BJ (cell line): ENCODE measurements around the gene CHRNA7. TPM values are rescaled to one million over a fixed set of nuclear protein-coding genes. Genes with fewer than 3 reads are reported as not detected.
"Not testable (repeated sequence)": the region's sequence is repeated elsewhere in the genome, so short reads cannot be mapped to it uniquely, and the experiment has no call there.

ENCODE experiments used
- CTCF ChIA-PET: fragments of 350-600 bp; formaldehyde crosslinking; extraction: SDS; loops from one replicate; lab custom pipeline; 2021; ENCODE audit warnings: antibody characterized with exemption, inconsistent platforms; lab: Yijun Ruan, JAX
- POLR2A ChIA-PET: fragments of 300-600 bp; sonication (Branson Sonifier 250); formaldehyde crosslinking; extraction: SDS; loops from one replicate; lab custom pipeline; 2021; ENCODE audit warnings: antibody characterized with exemption; lab: Charles Lee
- DNase-seq: peaks from one replicate; pipeline ENCODE4 v3.0.0-alpha.2; 2011; ENCODE audit warnings: low read depth
- H3K27me3 ChIP-seq: 2 replicates; pipeline ENCODE4 v1.6.0; 2011; ENCODE audit warnings: low read length; ENCODE audit not compliant: control insufficient read depth, insufficient read depth
- H3K36me3 ChIP-seq: 2 replicates; pipeline ENCODE4 v1.5.1; 2011; ENCODE audit warnings: low read length; ENCODE audit not compliant: control insufficient read depth, insufficient read depth
- H3K4me3 ChIP-seq: 2 replicates; pipeline ENCODE4 v1.5.1; 2011; ENCODE audit warnings: low read depth, mild to moderate bottlenecking, control low read depth, low read length
- CTCF ChIP-seq: IDR thresholded peaks from 2 replicates; pipeline ENCODE4 v1.5.1; 2011; ENCODE audit warnings: low read depth, mild to moderate bottlenecking, control low read depth, inconsistent platforms, low read length, moderate library complexity; ENCODE audit not compliant: insufficient read depth
- polyA plus RNA-seq: library from polyadenylated mRNA; depleted of rRNA; stranded (reverse); fragments of >200 nt; gene quantifications from 2 replicates; pipeline ENCODE4 v1.2.3, GENCODE V29; 2011

CHRNA7 gene
- polyA plus RNA-seq, 1 experiment = 0.10 TPM

- ChIA-PET POLR2A (no interaction called here), CTCF (no interaction called here)
- no peaks in the 10 kb centered on the region for H3K36me3 ChIP-seq
- H3K27me3 ChIP-seq = no peaks in the 10 kb centered on the region
- H3K4me3 ChIP-seq = no peak overlapping the region
- DNase-seq = no peak
- no peak for TF ChIP-seq CTCF
Measured at GRCh38 chr15:32132859-32133258, 102.5 kb downstream of the CHRNA7 start.

GRCh38 chr15:32134842-32135241 lies 104.5 kb downstream of the CHRNA7 start:
- H3K27me3 ChIP-seq = no peaks in the 10 kb centered on the region
- H3K36me3 ChIP-seq = no peaks in the 10 kb centered on the region
- POLR2A ChIA-PET = no interaction called here
- no peak for TF ChIP-seq CTCF
- DNase-seq = no peak
- no peak overlapping the region for H3K4me3 ChIP-seq
- CTCF ChIA-PET = interaction anchor here (0.7 kb wide), 1 partner anchor 51 kb away, joined by 3 read pairs; no protein-coding TSS in a partner anchor

- no peak for TF ChIP-seq CTCF
- Histone ChIP-seq H3K27me3 (no peaks in the 10 kb centered on the region), H3K4me3 (no peak overlapping the region), H3K36me3 (no peaks in the 10 kb centered on the region)
- CTCF ChIA-PET = interaction anchor here (0.7 kb wide), 1 partner anchor 51 kb away, joined by 3 read pairs; no protein-coding TSS in a partner anchor
- POLR2A ChIA-PET = no interaction called here
- DNase-seq = no peak
Measured at GRCh38 chr15:32135335-32135734, 105.0 kb downstream of the CHRNA7 start.

GRCh38 chr15:32145512-32145911 lies 115.2 kb downstream of the CHRNA7 start:
- DNase-seq, H3K4me3 ChIP-seq, H3K36me3 ChIP-seq, H3K27me3 ChIP-seq, POLR2A ChIA-PET, CTCF ChIA-PET: not testable (repeated sequence)

- H3K36me3 ChIP-seq = no peaks in the 10 kb centered on the region
- DNase-seq = no peak
- no peak overlapping the region for H3K4me3 ChIP-seq
- CTCF ChIA-PET = no interaction called here
- H3K27me3 ChIP-seq = no peaks in the 10 kb centered on the region
- TF ChIP-seq CTCF = no peak
- POLR2A ChIA-PET = no interaction called here
Measured at GRCh38 chr15:32148833-32149555, 118.7 kb downstream of the CHRNA7 start.

- Histone ChIP-seq H3K4me3 (no peak overlapping the region), H3K27me3 (no peaks in the 10 kb centered on the region), H3K36me3 (no peaks in the 10 kb centered on the region)
- no peak for DNase-seq
- no peak for TF ChIP-seq CTCF
- ChIA-PET POLR2A (no interaction called here), CTCF (no interaction called here)
Measured at GRCh38 chr15:32152574-32152973, 122.3 kb downstream of the CHRNA7 start.

GRCh38 chr15:32153868-32154623 lies 123.7 kb downstream of the CHRNA7 start:
- H3K36me3 ChIP-seq, H3K4me3 ChIP-seq, H3K27me3 ChIP-seq, CTCF ChIA-PET, POLR2A ChIA-PET, DNase-seq: not testable (repeated sequence)

GRCh38 chr15:32162143-32162542 lies 131.8 kb downstream of the CHRNA7 start:
- CTCF ChIA-PET, DNase-seq, H3K27me3 ChIP-seq, H3K4me3 ChIP-seq, H3K36me3 ChIP-seq, POLR2A ChIA-PET: not testable (repeated sequence)
